ENCODE data around the gene TSPAN3. TPM values are rescaled to one million over a fixed set of nuclear protein-coding genes. Genes with fewer than 3 reads are reported as not detected.

Gene TSPAN3
- total RNA-seq, 1 experiment from 2014 or later = 237 TPM

DNA sequence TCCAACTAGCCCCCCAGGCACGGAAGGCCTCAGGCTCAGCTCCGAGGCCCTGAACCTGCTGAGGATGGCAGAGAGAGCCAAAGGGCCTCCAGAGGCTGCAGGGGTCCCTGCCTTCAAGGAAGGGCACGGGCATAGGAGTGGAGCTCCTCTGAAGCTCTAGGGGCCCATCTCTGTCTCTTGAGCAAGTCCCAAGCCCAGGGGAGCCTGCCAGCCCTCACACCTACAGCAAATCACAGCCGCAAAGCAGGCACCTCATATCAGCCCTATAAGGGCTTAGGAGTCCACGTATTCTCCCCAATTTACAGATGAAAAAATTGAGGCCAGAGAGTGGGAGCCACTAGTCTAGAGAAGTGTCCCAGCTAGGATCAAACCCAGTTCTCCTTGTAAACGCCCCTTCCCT is 61.7 kb downstream of the TSPAN3 start:
- no peaks in the 10 kb centered on the region for H3K4me1 ChIP-seq
- no peaks in the 10 kb centered on the region for H3K27me3 ChIP-seq (replicated peaks; ENCODE audit: control insufficient read depth, insufficient read depth, low read length)
- H3K9me3 ChIP-seq = no peaks in the 10 kb centered on the region
- Mint-ChIP-seq H3K36me3 (ENCODE audit: insufficient read depth, unreplicated experiment) (peaks cover 4% of the 10 kb centered on the region), H3K9me3 (ENCODE audit: unreplicated experiment) (no peaks in the 10 kb centered on the region), H3K27me3 (ENCODE audit: insufficient read depth, unreplicated experiment) (no peaks in the 10 kb centered on the region), H3K27ac (ENCODE audit: unreplicated experiment) (no peak overlapping the region), H3K4me3 (ENCODE audit: unreplicated experiment) (no peak overlapping the region), H3K4me1 (ENCODE audit: low read depth, unreplicated experiment) (no peaks in the 10 kb centered on the region)
- TF ChIP-seq, protein P1, sequence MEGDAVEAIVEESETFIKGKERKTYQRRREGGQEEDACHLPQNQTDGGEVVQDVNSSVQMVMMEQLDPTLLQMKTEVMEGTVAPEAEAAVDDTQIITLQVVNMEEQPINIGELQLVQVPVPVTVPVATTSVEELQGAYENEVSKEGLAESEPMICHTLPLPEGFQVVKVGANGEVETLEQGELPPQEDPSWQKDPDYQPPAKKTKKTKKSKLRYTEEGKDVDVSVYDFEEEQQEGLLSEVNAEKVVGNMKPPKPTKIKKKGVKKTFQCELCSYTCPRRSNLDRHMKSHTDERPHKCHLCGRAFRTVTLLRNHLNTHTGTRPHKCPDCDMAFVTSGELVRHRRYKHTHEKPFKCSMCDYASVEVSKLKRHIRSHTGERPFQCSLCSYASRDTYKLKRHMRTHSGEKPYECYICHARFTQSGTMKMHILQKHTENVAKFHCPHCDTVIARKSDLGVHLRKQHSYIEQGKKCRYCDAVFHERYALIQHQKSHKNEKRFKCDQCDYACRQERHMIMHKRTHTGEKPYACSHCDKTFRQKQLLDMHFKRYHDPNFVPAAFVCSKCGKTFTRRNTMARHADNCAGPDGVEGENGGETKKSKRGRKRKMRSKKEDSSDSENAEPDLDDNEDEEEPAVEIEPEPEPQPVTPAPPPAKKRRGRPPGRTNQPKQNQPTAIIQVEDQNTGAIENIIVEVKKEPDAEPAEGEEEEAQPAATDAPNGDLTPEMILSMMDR (IDR thresholded peaks at IDR 0.05; ENCODE audit: insufficient read depth in 1 of 2, low read depth in 1 of 2, low read length in 1 of 2, severe bottlenecking in 1 of 2, unreplicated experiment in 1 of 2) = no peak
- CTCF ChIA-PET = no interaction called here
- H3K4me3 ChIP-seq (ENCODE audit: low read depth, low read length) = no peak overlapping the region
- POLR2A ChIA-PET = no interaction called here
- BruUV-seq (replicated peaks) = no TSS peak
- H3K36me3 ChIP-seq (ENCODE audit: control insufficient read depth, insufficient read depth, low read length) = no peaks in the 10 kb centered on the region
- no peak for DNase-seq
- intact Hi-C loops (cut with micrococcal nuclease; ENCODE audit: unreplicated experiment) = no loop called here

DNA sequence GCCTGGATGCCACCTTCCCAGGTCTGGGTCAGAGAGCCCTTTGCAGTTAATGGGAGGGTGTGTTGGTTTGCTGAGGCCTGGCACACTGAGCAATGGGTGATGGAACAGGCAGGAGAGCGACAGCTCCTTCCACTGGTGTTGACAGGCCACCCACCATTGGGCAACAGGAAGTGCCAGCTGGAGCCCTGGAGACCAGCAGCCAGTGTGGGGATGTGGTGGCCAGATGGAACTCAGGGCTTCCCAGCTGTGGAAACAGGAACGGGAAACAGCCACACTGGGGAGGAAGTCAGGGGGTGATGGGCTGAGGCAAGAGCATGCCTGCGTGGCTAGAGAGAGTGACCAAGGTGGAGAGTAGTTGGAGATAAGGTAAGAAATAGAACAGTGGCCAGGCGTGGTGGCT is 66.7 kb downstream of the TSPAN3 start:
- no peaks in the 10 kb centered on the region for H3K36me3 ChIP-seq (ENCODE audit: control insufficient read depth, insufficient read depth, low read length)
- no peaks in the 10 kb centered on the region for H3K9me3 ChIP-seq
- intact Hi-C loops (cut with micrococcal nuclease; ENCODE audit: unreplicated experiment) = no loop called here
- ChIA-PET CTCF (no interaction called here), POLR2A (no interaction called here)
- no peak overlapping the region for H3K4me3 ChIP-seq (ENCODE audit: low read depth, low read length)
- H3K27me3 ChIP-seq (replicated peaks; ENCODE audit: control insufficient read depth, insufficient read depth, low read length) = no peaks in the 10 kb centered on the region
- Mint-ChIP-seq H3K4me1 (ENCODE audit: low read depth, unreplicated experiment) (no peaks in the 10 kb centered on the region), H3K9me3 (ENCODE audit: unreplicated experiment) (no peaks in the 10 kb centered on the region), H3K36me3 (ENCODE audit: insufficient read depth, unreplicated experiment) (no peaks in the 10 kb centered on the region), H3K27me3 (ENCODE audit: insufficient read depth, unreplicated experiment) (no peaks in the 10 kb centered on the region), H3K4me3 (ENCODE audit: unreplicated experiment) (no peak overlapping the region), H3K27ac (ENCODE audit: unreplicated experiment) (no peak overlapping the region)
- BruUV-seq (replicated peaks) = no TSS peak
- TF ChIP-seq, protein P1 (IDR thresholded peaks at IDR 0.05; ENCODE audit: insufficient read depth in 1 of 2, low read depth in 1 of 2, low read length in 1 of 2, severe bottlenecking in 1 of 2, unreplicated experiment in 1 of 2) = no peak
- no peaks in the 10 kb centered on the region for H3K4me1 ChIP-seq
- DNase-seq = no peak

DNA sequence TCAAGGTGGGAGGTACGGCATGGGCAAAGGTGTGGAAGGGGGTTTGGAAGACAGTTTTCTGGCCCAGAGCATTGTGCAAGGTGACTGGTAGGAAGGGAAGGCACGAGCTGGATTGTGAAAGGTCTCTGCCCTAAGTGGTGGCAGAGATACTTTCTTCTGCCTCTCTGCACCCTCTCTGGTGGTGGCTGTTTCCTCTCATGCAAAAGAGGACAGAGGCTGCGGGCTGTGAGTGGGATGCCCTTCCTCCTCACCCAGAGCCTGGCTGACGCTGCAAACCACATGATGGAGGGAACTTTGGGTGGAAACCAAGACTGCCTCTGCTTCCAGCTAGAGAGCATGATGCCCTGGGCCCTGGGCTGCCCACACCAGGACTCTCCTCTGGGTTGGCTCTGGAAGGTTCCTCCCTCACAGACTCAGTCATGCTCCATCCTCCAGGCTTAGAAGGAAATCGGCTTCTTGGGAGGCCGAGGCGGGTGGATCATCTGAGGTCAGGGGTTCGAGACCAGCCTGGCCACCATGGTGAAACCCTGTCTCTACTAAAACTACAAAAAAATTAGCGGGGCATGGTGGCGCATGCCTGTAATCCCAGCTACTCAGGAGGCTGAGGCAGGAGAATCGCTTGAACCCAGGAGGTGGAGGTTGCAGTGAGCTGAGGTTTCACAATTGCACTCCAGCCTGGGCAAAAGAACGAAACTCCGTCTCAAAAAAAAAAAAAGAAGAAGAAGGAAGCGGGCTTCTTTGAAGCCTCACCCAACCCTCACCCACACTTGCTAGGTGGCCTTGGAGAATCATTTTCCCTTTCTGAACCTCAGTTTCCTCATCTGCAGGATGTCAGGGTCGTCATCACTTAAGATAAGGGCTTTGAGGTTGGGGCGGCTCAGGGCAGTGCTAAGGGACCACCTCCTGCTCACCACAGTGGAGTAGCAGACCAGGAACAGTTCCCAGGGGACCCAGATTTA is 67.7 kb downstream of the TSPAN3 start:
- Histone ChIP-seq H3K27me3 (replicated peaks; ENCODE audit: control insufficient read depth, insufficient read depth, low read length) (no peaks in the 10 kb centered on the region), H3K4me3 (ENCODE audit: low read depth, low read length) (no peak overlapping the region), H3K4me1 (no peaks in the 10 kb centered on the region), H3K36me3 (ENCODE audit: control insufficient read depth, insufficient read depth, low read length) (no peaks in the 10 kb centered on the region), H3K9me3 (no peaks in the 10 kb centered on the region)
- intact Hi-C loops (cut with micrococcal nuclease; ENCODE audit: unreplicated experiment) = no loop called here
- Mint-ChIP-seq H3K36me3 (ENCODE audit: insufficient read depth, unreplicated experiment) (no peaks in the 10 kb centered on the region), H3K4me1 (ENCODE audit: low read depth, unreplicated experiment) (no peaks in the 10 kb centered on the region), H3K27me3 (ENCODE audit: insufficient read depth, unreplicated experiment) (no peaks in the 10 kb centered on the region), H3K9me3 (ENCODE audit: unreplicated experiment) (no peaks in the 10 kb centered on the region), H3K27ac (ENCODE audit: unreplicated experiment) (no peak overlapping the region), H3K4me3 (ENCODE audit: unreplicated experiment) (no peak overlapping the region)
- TF ChIP-seq, protein P1 (IDR thresholded peaks at IDR 0.05; ENCODE audit: insufficient read depth in 1 of 2, low read depth in 1 of 2, low read length in 1 of 2, severe bottlenecking in 1 of 2, unreplicated experiment in 1 of 2) = no peak
- DNase-seq = no peak
- ChIA-PET POLR2A (no interaction called here), CTCF (no interaction called here)
- BruUV-seq (replicated peaks) = no TSS peak

All from Caco-2 (cell line).